PFSK-1 (cell line): ENCODE results near the gene DYNC1I2.

ENCODE experiments used
- POLR2AphosphoS5 ChIP-seq: IDR thresholded peaks from 2 replicates; pipeline ENCODE4 v1.6.1; 2012; ENCODE audit warnings: low read depth, mild to moderate bottlenecking, control low read depth, low read length, moderate library complexity
- REST ChIP-seq, 2 experiments: IDR thresholded peaks; 2 replicates each; pipeline versions ENCODE4 v1.6.1 to v1.8.0; 2011 to 2012; ENCODE audit warnings: low read depth in 2 of 2, low read length in 2 of 2, control low read depth in 1 of 2, inconsistent platforms in 1 of 2, mild to moderate bottlenecking in 1 of 2, moderate library complexity in 1 of 2; ENCODE audit not compliant: insufficient read depth in 1 of 2
- SIN3A ChIP-seq: IDR thresholded peaks from 2 replicates; pipeline ENCODE4 v1.6.1; 2012; ENCODE audit warnings: mild to moderate bottlenecking, low read length, moderate library complexity, borderline replicate concordance; ENCODE audit not compliant: insufficient read depth
- TAF1 ChIP-seq: IDR thresholded peaks from 2 replicates; pipeline ENCODE4 v1.6.1; 2012; ENCODE audit warnings: low read length, control low read depth, borderline replicate concordance; ENCODE audit not compliant: insufficient read depth

GRCh38 chr2:171675810-171676345 is 11.4 kb upstream of the DYNC1I2 start:
- no peak for TF ChIP-seq TAF1
- no peak for TF ChIP-seq SIN3A
- TF ChIP-seq REST (IDR thresholded peaks at IDR 0.05; ENCODE audit: insufficient read depth in 1 of 2, low read depth in 2 of 2, low read length in 2 of 2), result no peak
- TF ChIP-seq POLR2AphosphoS5, result no peak
